Sigmoid colon (tissue), 7 donors: Measurements from ENCODE around the gene RAB3A. TPM values are rescaled to one million over a fixed set of nuclear protein-coding genes. Genes with fewer than 3 reads are reported as not detected.

Source experiments
- DNase-seq: peaks from one replicate; pipeline ENCODE4 v3.0.0-alpha.2; 2019
- H3K27ac ChIP-seq, 4 donors: fragments of 200-600 bp; sonication (generic); one replicate each; pipeline ENCODE4 v1.5.1; 2016 to 2019; ENCODE audit warnings: mild to moderate bottlenecking in 1 of 4
- H3K27me3 ChIP-seq, 3 donors: fragments of 200-600 bp; sonication (generic); one replicate each; pipeline ENCODE4 v1.5.1; 2019; ENCODE audit warnings: mild to moderate bottlenecking in 1 of 3
- H3K36me3 ChIP-seq, 4 donors: fragments of 200-600 bp; sonication (generic); one replicate each; pipeline ENCODE4 v1.5.1; 2016 to 2019
- H3K4me1 ChIP-seq, 4 donors: fragments of 200-600 bp; sonication (generic); one replicate each; pipeline ENCODE4 v1.5.1; 2017 to 2019
- H3K4me3 ChIP-seq, 4 donors: fragments of 200-600 bp; sonication (generic); one replicate each; pipeline ENCODE4 v1.5.1; 2017 to 2019; ENCODE audit warnings: mild to moderate bottlenecking in 2 of 4, moderate library complexity in 1 of 4
- H3K9me3 ChIP-seq, 4 donors: fragments of 200-600 bp in 3 of 4; sonication (generic) in 3 of 4; one replicate each; pipeline versions ENCODE4 v1.5.1 to v1.6.1; 2013 to 2019
- EP300 ChIP-seq, 4 donors: sonication (generic); formaldehyde crosslinking; IDR thresholded peaks; one replicate each; pipeline ENCODE4 v1.6.1; 2017; ENCODE audit warnings: antibody characterized with exemption in 4 of 4
- POLR2A ChIP-seq, 2 donors: fragments of 450-650 bp; IDR thresholded peaks; one replicate each; pipeline ENCODE4 v1.6.1; 2016; ENCODE audit warnings: antibody characterized with exemption in 2 of 2, mild to moderate bottlenecking in 2 of 2, moderate library complexity in 2 of 2
- POLR2AphosphoS5 ChIP-seq, 4 donors: sonication (generic); formaldehyde crosslinking; IDR thresholded peaks; one replicate each; pipeline ENCODE4 v1.6.1; 2017; ENCODE audit warnings: antibody characterized with exemption in 4 of 4
- WGBS, 2 donors: extraction: QIAGEN DNeasy Blood & Tissue Kit; methylation state at CpG; one replicate each; pipeline ENCODE4 v1.1.7; 2013; 5-methylcytosine and 5-hydroxymethylcytosine counted together
- intact Hi-C: fragments of 100-400 bp; cut with DNase I; formaldehyde crosslinking; loops from one replicate; pipeline ENCODE4 v1.15.1; 2023
- polyA plus RNA-seq, 3 donors: library from polyadenylated mRNA; stranded (reverse); fragments of 200-250 nt; gene quantifications; one replicate each; pipeline ENCODE4 v1.2.3, GENCODE V29; 2013
- total RNA-seq, 4 donors: library from RNA; depleted of rRNA; stranded (reverse); fragments of >200 nt; gene quantifications; one replicate each; pipeline ENCODE4 v1.1.0, GENCODE V29; 2016
- TF ChIP-seq, protein P1 (sequence below), 4 experiments: fragments of 450-650 bp in 3 of 4; fragments of 200-600 bp in 1 of 4; IDR thresholded peaks; one replicate each; pipeline ENCODE4 v1.5.1; 2016 to 2019; ENCODE audit warnings: antibody characterized with exemption in 4 of 4, mild to moderate bottlenecking in 3 of 4, moderate library complexity in 2 of 4
- donor health status: healthy with polysubstance abuse.
- donor health status: Bipolar disorder and iron deficiency.
- donor health status: healthy.

Gene RAB3A
- total and polyA plus RNA-seq, 7 donors = 0.66 to 4.8 (median 2.2) TPM

DNA sequence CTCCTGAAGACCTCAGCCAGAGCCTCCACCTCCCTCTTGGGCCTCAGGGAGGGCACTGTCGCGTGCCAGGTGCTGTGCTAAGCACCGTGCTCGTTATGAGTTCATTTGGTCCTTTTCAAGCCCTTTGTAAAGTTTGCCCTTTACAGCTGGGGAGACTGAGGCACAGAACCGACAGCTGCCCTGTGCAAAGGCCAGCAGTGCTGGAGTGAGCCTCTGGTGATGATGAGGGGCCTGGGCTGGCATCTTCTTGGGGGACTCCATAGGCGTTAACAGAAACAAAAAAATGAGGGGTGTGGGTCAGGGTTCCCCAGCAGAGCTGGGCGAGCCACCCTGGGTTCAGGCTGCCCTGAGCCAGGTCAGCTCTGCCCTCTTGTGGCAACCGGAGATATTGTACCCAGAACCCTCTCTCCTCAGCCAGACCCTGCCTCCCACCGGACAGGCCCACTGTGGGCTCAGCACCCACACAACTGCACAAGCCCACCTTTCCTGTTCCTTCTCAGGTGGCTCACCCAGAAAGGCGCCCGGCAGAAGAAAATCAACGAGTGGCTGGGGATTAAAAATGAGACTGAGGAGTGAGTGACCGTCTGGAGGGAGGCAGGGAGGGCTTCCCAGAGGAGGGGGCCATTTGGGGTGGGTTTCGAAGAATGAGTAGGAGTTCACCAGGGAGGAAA, 35.7 kb downstream of the RAB3A start:
- no peak overlapping the region for H3K4me3 ChIP-seq
- no peak overlapping the region for H3K27ac ChIP-seq
- H3K4me1 ChIP-seq = peaks cover 0 to 3% (median 1%) of the 10 kb centered on the region in 4 donors
- intact Hi-C loops = loop anchor here (2.0 kb wide), 1 partner anchor 55 kb away; no protein-coding TSS in a partner anchor
- H3K27me3 ChIP-seq = no peaks in the 10 kb centered on the region
- H3K9me3 ChIP-seq = no peaks in the 10 kb centered on the region
- WGBS, 2 donors = 59 to 70% methylated on average over 14 of the region's 14 CpGs
- peaks cover 15 to 67% (median 38%) of the 10 kb centered on the region in 4 donors for H3K36me3 ChIP-seq
- TF ChIP-seq, protein P1, sequence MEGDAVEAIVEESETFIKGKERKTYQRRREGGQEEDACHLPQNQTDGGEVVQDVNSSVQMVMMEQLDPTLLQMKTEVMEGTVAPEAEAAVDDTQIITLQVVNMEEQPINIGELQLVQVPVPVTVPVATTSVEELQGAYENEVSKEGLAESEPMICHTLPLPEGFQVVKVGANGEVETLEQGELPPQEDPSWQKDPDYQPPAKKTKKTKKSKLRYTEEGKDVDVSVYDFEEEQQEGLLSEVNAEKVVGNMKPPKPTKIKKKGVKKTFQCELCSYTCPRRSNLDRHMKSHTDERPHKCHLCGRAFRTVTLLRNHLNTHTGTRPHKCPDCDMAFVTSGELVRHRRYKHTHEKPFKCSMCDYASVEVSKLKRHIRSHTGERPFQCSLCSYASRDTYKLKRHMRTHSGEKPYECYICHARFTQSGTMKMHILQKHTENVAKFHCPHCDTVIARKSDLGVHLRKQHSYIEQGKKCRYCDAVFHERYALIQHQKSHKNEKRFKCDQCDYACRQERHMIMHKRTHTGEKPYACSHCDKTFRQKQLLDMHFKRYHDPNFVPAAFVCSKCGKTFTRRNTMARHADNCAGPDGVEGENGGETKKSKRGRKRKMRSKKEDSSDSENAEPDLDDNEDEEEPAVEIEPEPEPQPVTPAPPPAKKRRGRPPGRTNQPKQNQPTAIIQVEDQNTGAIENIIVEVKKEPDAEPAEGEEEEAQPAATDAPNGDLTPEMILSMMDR (IDR thresholded peaks at IDR 0.05) = peak; percentile 46 to 72 (median 64)
- no peak for TF ChIP-seq POLR2A (IDR thresholded peaks at IDR 0.05)
- no peak for DNase-seq

DNA sequence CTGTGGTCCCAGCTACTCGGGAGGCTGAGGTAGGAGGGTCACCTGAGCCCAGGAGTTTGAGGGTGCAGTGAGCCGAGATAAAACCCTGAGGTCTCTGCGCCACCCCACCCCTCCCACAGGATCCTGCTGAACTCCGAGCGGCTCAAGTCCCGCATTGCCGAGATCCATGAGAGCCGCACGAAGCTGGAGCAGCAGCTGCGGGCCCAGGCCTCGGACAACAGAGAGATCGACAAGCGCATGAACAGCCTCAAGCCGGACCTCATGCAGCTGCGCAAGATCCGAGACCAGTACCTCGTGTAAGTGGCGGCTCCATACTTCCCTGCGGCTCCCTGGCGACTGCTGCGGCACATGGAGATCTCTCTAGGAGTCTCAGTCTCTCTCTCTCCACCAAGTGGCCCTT, 36.8 kb downstream of the RAB3A start:
- Histone ChIP-seq H3K27ac (no peak overlapping the region), H3K4me1 (peaks cover 0 to 2% (median under 1%) of the 10 kb centered on the region in 4 donors), H3K36me3 (peaks cover 15 to 78% (median 42%) of the 10 kb centered on the region in 4 donors), H3K27me3 (no peaks in the 10 kb centered on the region), H3K4me3 (no peak overlapping the region), H3K9me3 (no peaks in the 10 kb centered on the region)
- 94 to 95% methylated on average over 21 of the region's 21 CpGs for WGBS, 2 donors
- TF ChIP-seq POLR2A (IDR thresholded peaks at IDR 0.05) (no peak), POLR2AphosphoS5 (IDR thresholded peaks at IDR 0.05) (no peak), EP300 (IDR thresholded peaks at IDR 0.05) (no peak)
- TF ChIP-seq, protein P1 (IDR thresholded peaks at IDR 0.05) = no peak
- intact Hi-C loops = no loop called here
- DNase-seq = no peak

DNA sequence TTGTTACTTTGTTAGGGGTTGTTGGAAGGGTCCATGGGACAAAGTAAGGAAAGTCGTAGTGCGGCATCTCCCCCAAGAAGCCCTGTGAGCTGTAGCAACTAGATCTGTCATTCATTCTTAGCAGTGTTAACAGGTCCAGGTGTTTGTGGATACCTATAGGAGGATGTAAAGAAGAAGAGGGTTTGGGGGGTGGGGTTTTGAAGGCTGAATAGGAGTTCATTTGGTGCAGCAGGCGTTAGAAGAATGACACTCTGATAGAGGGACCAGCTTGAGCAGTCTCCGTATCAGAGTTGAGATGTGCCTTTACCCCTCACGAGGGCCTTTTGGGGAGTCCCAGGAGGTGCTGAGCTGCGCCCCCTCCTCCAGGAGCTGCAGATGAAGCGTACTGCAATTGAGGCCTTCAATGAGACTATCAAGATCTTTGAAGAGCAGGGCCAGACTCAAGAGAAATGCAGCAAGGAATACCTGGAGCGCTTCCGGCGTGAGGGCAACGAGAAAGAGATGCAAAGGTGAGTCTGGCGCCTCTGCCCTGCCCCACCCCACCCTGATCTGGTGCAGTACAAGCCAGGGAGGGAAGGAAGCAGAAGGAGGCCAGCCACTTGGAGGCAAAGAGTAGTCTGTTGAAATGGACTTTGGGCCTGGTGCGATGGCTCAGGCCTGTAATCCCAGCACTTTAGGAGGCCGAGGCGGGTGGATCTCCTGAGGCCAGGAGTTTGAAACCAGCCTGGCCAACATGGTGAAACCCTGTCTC, 37.9 kb downstream of the RAB3A start:
- H3K27me3 ChIP-seq = no peaks in the 10 kb centered on the region
- H3K9me3 ChIP-seq = no peaks in the 10 kb centered on the region
- TF ChIP-seq EP300 (IDR thresholded peaks at IDR 0.05) (no peak), POLR2A (IDR thresholded peaks at IDR 0.05) (no peak), POLR2AphosphoS5 (IDR thresholded peaks at IDR 0.05) (no peak)
- TF ChIP-seq, protein P1 (IDR thresholded peaks at IDR 0.05) = no peak
- peaks cover 15 to 79% (median 43%) of the 10 kb centered on the region in 4 donors for H3K36me3 ChIP-seq
- peaks cover 0 to 10% (median 9%) of the 10 kb centered on the region in 4 donors for H3K4me1 ChIP-seq
- intact Hi-C loops = no loop called here
- WGBS, 2 donors = 91 to 95% methylated on average over 15 of the region's 15 CpGs
- no peak overlapping the region for H3K27ac ChIP-seq
- DNase-seq = no peak
- no peak overlapping the region for H3K4me3 ChIP-seq

DNA sequence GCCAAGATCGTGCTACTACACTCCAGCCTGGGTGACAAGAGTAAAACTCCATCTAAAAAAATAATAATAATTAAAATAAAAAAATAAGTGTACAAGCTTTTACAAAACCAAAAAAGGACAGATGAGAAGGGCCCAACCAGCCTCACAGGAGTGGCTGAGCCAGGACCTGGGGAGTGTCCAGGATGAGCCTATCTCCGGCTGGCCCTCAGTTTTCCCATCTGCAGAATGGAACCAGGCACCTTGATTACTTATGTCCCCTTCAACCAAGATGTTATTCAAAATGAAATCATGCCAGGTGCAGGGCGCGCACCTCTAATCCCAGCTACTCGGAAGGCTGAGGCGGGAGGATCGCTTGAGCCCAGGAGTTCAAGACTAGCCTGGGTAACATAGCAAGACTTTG, 39.8 kb downstream of the RAB3A start:
- H3K4me1 ChIP-seq = peaks cover 0 to 19% (median 15%) of the 10 kb centered on the region in 4 donors
- WGBS, 2 donors = 97% methylated on average over 7 of the region's 7 CpGs
- H3K27me3 ChIP-seq = no peaks in the 10 kb centered on the region
- no peak for DNase-seq
- H3K4me3 ChIP-seq = no peak overlapping the region
- H3K36me3 ChIP-seq = peaks cover 15 to 70% (median 41%) of the 10 kb centered on the region in 4 donors
- TF ChIP-seq, protein P1 (IDR thresholded peaks at IDR 0.05) = no peak
- TF ChIP-seq EP300 (IDR thresholded peaks at IDR 0.05) (no peak), POLR2A (IDR thresholded peaks at IDR 0.05) (no peak), POLR2AphosphoS5 (IDR thresholded peaks at IDR 0.05) (no peak)
- no peak overlapping the region for H3K27ac ChIP-seq
- no peaks in the 10 kb centered on the region for H3K9me3 ChIP-seq
- intact Hi-C loops = loop anchor here (5.0 kb wide), 1 partner anchor 157 kb away; the partner anchor contains the start of gene ARRDC2
